Stimulated activated CD4-positive, alpha-beta T cell treated with anti-CD3 and anti-CD28 coated beads, Interleukin-4, amount 100 ng/mL, for 48 hours (primary cell): ENCODE results near the gene CASQ1.

Experiments
- DNase-seq, 2 donors: peaks; one replicate each; pipeline ENCODE4 v3.0.0-alpha.2; 2020; ENCODE audit warnings: low read depth in 2 of 2

The CASQ1 gene

DNA sequence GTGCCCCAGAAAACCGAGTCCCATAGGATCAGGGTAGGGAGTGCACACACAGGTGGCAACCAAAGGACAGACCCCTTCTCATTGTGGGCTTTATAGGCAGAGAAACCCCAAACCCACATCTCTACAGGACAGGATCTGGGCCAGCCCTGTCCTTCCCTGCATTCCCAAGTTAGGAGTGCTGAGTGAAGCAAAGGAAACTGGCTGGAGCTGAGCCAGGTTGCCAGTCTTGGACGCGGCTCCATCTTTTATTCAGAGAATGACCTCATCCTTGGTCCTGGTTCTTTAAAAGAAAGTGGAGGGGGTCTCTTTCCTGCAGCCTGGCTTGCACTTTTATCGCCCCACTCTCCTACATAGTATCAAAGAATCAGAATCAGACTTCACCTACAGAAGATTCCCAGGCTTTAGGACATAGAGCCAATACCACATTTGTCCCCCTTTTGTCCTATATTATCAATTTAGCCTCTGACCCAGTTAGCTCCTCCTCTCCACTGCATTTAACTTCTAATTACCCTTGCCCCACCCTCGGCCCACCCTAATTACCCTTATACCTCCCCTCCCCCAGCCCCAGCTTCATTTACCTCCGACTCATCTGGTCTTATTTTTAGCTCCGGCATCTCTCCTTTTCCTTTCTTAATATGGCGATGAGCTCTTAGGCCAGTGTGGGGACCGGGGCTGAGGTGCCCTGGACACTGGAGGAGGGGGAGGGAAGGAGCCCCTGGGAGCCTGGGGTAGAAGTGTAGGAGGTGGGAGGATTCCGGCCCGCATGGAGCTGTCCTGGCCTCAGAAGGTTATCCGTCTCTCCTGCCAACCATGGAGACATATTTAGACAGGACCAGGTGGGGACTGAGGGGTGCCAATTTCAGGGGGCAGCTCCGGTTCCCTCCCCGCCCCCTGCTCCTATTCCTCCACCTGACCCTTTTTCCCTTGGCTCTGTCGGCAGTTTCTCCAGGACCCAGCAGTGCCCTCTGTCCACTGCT lies at the start of gene CASQ1:
TSS of gene CASQ1 (plus strand) at position 927 of the 977 bp plus-strand sequence. CDS start 177 bp downstream, outside the sequence.
- no peak for DNase-seq

- no peak for DNase-seq
Observed at GRCh38 chr1:160143695-160144094, 46.7 kb upstream of the CASQ1 start.

DNA sequence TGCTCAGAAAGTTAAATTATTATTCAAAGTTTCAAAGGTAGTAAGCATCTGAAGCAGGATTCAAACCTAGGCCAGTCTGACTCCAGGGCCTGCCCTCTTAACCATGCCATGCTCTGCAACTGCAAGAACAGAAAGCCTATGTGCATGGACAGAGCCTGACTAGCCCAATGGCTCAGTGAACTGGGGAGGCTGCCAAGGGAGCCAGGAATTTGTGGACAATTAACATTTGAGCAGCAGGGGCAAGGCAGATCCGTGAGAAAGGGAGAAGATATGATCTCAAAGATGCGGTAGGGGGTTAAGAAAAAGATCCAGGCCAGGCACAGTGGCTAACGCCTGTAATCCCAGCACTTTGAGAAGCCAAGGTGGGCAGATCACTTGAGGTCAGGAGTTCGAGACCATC lies 45.5 kb upstream of the CASQ1 start:
- no peak for DNase-seq

- DNase-seq, result no peak
Observed at GRCh38 chr1:160146107-160146506, 44.3 kb upstream of the CASQ1 start.

GRCh38 chr1:160148121-160148520 lies 42.3 kb upstream of the CASQ1 start:
- no peak for DNase-seq

DNA sequence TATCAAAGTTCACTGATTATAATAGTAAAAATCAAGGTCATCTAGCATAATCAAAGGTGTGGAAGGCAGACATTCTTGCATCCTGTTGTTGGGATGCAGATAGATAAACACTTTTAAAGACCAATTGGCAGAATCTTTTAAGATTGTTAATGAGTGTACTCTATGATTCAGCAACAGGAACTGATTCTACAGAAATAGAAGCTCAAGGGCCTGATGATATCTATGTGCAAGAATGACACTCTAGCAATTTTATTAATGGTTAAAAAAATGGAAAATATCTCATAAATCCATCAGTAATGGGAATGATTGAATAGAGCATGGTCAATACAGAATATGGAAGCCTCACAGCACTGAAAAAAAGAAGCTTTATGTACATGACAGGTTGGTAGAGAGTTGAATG lies 41.1 kb upstream of the CASQ1 start:
- no peak for DNase-seq

GRCh38 chr1:160149716-160150115 lies 40.7 kb upstream of the CASQ1 start:
- DNase-seq, result no peak

GRCh38 chr1:160151303-160151702 lies 39.1 kb upstream of the CASQ1 start, which contains the start of gene ATP1A4:
Gene ATP1A4, plus strand, starts transcription at chr1:160151603. Its CDS starts 438 bp downstream, at chr1:160152041.
- DNase-seq, result no peak

- DNase-seq, result no peak
Observed at GRCh38 chr1:160154790-160155189, 35.6 kb upstream of the CASQ1 start.

DNA sequence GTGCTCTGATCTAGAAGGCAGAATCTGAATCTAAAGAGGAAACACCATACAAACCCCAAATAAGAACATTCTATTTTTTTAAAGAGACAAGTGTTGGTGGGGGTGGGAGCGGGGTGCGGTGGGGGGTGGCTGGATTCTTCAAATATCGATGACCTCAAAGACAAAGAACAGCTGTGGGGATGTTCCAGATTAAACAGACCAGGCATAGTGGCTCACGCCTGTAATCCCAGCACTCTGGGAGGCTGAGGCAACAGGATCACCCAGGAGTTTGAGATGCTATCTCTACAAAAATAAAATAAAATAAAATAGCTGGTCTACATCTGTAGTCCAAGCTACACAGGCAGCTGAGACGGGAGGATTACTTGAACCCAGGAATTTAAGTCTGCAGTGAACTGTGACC lies 34.0 kb upstream of the CASQ1 start:
- no peak for DNase-seq

DNA sequence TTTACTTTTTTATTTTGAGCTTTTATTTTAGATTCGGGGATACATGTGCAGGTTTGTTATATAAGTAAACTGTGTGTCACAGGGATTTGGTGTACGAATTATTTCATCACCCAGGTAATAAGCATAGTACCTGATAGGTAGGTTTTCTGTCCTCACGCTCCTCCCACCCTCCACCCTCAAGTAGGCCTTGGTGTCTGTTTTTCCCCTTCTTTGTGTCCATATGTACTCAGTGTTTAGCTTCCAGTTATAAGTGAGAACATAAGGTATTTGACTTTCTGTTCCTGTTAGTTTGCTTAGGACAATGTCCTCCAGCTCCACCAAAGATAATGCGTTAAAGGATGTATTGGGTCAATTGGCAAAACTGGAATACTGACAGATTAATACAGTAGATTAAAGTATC lies 33.2 kb upstream of the CASQ1 start:
- DNase-seq, result no peak

- DNase-seq, result no peak
Observed at GRCh38 chr1:160158031-160158430, 32.3 kb upstream of the CASQ1 start.

- no peak for DNase-seq
Observed at GRCh38 chr1:160158534-160158933, 31.8 kb upstream of the CASQ1 start.

DNA sequence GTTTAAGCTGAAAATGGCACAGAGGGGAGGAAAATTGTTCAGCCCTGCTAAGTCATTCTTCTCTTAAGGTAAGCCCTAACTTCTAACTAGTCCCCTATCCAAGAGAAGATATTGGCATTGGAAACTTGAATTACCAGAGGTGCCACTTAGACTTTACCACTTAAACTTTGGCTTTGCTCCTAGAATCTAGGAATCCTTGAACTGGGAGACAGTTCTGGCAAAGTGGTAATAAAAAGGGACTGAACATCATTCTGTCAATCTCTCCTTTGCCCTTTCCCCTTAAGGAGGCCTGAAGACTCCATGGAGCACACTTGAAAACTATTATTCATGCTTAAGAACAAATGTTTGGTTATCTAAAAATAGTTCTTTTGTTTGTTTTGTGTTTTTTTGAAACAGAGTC lies 30.5 kb upstream of the CASQ1 start:
- DNase-seq, result no peak

DNA sequence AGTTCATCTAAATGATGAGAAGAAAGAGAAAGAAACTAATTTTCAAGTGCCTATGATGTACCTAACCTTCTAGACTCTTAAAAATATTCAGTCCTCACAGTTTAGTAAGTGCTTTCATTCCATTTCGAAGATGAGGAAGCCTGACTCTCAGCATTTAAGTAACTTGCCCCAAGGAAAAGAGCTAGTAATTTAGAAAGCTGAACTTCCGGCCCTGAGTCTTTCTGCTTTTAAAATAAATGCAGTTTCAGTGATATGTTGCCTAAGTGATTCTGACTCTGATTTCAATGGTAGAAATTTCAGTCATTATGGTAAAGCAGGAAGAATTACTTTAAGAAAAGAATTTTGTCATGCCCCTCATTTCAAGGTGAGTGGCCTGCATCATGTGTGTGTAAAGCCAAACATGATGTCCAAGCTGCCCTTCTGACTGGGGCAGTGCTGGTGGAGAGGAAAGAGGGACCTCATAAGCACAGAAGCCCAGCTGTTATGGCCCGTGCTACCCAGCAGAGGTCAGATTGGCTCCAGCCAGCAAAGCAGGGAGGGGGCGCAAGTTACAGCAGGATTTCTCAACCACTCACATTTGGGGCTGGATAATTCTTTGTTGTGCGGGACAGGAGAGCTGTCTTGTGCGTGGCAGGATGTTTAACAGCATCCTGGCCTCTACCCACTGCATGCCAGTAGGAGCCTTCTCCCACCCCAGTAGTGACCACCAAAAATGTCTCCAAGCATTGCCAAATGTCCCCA lies 28.2 kb upstream of the CASQ1 start:
- no peak for DNase-seq

GRCh38 chr1:160162931-160163330 lies 27.4 kb upstream of the CASQ1 start:
- DNase-seq, result no peak

DNA sequence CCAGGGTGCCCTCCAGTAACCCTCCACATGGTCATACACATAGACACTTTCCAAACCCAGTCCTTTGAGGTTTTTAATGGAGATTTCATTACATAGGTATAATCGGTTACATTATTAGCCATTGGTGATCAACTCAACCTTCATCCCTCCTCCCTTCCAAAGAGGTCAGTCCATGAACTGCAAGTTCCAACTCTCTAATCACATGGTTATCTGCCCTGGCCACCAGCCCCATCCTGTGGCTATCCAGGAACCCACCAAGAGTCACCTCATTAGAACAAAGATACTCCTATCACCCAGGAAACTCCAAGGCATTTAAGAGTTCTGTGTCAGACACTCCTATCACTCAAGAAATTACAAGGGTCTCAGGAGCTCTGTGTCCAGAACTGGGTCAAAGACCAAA lies 26.8 kb upstream of the CASQ1 start:
- DNase-seq, result no peak

GRCh38 chr1:160164121-160164520 lies 26.3 kb upstream of the CASQ1 start:
- DNase-seq, result no peak

GRCh38 chr1:160166166-160166868 lies 24.1 kb upstream of the CASQ1 start:
- DNase-seq, result no peak

DNA sequence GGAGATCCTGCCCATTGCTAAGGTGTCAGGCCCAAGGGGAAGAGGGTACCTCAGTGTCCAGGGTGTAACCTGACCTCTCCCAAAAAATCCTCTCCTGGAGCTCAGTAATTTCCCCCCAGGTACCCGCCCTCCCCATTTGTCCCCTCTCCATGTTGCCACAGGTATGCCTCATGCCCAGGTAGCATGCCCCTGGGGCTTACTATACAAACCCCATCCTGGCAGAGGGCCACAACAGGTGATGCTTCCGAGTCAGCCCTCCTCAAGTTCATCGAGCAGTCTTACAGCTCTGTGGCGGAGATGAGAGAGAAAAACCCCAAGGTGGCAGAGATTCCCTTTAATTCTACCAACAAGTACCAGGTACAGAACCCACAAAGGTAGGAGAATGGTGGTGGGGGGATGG lies 23.3 kb upstream of the CASQ1 start:
- DNase-seq, result no peak

GRCh38 chr1:160167580-160167979 lies 22.8 kb upstream of the CASQ1 start:
- DNase-seq, result no peak

- DNase-seq, result no peak
Observed at GRCh38 chr1:160168016-160168415, 22.4 kb upstream of the CASQ1 start.
